Prostate gland (tissue), 2 donors: ENCODE measurements around the gene SCFD2.

Source experiments
- POLR2A ChIP-seq: fragments of 450-650 bp; IDR thresholded peaks from one replicate; pipeline ENCODE4 v1.6.1; 2016; ENCODE audit warnings: antibody characterized with exemption, mild to moderate bottlenecking
- TF ChIP-seq, protein P1 (sequence below), 4 experiments: fragments of 200-600 bp in 2 of 4; fragments of 450-650 bp in 2 of 4; sonication (generic) in 2 of 4; IDR thresholded peaks; 1 replicate in 3 of 4; 2 replicates in 1 of 4; pipeline ENCODE4 v1.5.1; 2016 to 2019; ENCODE audit warnings: antibody characterized with exemption in 4 of 4, mild to moderate bottlenecking in 2 of 4, moderate library complexity in 2 of 4

DNA sequence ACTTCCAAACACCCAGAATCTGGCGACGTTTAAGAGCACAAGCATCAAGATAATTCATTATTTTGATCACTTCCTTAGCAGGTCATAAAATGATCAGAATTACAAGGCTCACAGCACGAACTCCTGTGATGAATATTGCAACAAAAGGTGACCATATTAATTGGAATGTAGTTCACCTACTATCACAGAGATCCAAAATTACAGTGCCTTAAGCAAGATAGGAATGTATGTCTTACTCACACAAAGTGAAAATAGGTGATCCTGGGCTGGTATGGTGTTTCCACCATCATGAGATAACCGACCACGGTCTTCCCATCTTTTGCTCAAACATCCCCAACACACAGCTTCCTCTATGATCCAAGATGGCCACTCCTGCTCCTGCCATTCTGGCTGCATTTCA lies 131.2 kb downstream of the SCFD2 start:
- TF ChIP-seq, protein P1, sequence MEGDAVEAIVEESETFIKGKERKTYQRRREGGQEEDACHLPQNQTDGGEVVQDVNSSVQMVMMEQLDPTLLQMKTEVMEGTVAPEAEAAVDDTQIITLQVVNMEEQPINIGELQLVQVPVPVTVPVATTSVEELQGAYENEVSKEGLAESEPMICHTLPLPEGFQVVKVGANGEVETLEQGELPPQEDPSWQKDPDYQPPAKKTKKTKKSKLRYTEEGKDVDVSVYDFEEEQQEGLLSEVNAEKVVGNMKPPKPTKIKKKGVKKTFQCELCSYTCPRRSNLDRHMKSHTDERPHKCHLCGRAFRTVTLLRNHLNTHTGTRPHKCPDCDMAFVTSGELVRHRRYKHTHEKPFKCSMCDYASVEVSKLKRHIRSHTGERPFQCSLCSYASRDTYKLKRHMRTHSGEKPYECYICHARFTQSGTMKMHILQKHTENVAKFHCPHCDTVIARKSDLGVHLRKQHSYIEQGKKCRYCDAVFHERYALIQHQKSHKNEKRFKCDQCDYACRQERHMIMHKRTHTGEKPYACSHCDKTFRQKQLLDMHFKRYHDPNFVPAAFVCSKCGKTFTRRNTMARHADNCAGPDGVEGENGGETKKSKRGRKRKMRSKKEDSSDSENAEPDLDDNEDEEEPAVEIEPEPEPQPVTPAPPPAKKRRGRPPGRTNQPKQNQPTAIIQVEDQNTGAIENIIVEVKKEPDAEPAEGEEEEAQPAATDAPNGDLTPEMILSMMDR (IDR thresholded peaks at IDR 0.05): no peak
- TF ChIP-seq POLR2A: no peak
